GM10847 (cell line): ENCODE results near the gene PCDHGA10.

ENCODE experiments used
- POLR2A ChIP-seq: IDR thresholded peaks from 2 replicates; pipeline ENCODE4 v1.6.1; 2011; ENCODE audit not compliant: insufficient read length; ENCODE audit errors: extremely low read depth

The PCDHGA10 gene

DNA sequence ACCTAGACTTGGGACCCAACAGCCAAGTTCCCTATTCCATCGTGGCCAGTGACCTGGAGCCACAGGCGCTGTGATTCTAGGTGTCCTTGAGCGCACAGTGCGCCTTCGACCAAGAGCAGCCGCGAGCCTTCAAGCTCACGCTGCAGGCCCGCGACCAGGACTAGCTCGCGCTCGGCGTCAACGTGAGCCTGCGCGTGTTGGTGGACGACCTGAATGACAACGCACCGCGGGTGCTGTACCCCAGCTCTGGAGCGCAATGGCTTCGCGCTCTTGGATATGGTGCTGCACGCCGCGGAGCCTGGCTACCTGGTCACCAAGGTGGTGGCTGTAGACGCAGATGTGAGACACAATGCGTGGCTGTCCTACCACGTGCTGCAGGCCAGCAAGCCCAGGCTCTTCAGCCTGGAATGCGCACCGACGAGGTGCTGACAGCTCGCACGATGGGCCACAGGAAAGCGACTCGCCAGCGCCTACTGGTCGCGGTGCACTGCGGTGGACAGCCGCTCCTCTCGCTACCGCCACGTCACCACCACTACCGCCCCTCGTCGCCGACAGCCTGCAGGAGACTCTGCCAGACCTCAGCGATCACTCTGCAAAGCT is 28.9 kb downstream of the PCDHGA10 start:
- TF ChIP-seq POLR2A: no peak

DNA sequence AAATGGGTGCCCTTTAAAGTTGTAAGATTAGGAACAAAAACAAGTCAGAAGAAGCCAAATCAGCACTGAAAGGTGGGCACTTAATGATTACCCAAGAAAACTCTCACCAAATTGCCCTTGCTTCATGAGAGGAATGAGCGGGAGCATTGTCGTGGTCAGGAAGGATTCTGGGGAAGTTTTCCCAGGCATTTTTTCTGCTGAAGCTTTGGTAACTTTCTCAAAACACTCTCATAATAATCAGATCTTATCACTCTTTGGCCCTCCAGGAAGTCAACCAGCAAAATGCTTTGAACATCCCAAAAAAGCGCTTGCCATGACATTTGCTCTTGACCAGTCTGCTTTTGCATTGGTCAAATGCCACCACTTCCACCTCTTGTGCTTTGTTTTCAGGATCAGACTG is 52.6 kb downstream of the PCDHGA10 start:
- no peak for TF ChIP-seq POLR2A
